NCI-H2196 treated with DMSO at 0.1 percent for 48 hours (cell line): ENCODE results near the gene RASSF4.
A peak's percentile ranks its signal among the peaks of the same experiment; 100 is the strongest.
"Not testable (repeated sequence)": the region's sequence is repeated elsewhere in the genome, so short reads cannot be mapped to it uniquely, and the experiment has no call there.

Experiments used
- DNase-seq: peaks from one replicate; lab custom pipeline; 2025; ENCODE audit not compliant: unreplicated experiment; lab: John Stamatoyannopoulos, UW

RASSF4 gene

GRCh38 chr10:45001381-45002148 is 42.0 kb downstream of the RASSF4 start:
- peak; percentile 50 for DNase-seq

- no peak for DNase-seq
These were observed 43.9 kb downstream of the RASSF4 start for GRCh38 chr10:45003432-45004000.

GRCh38 chr10:45004661-45005060 is 45.1 kb downstream of the RASSF4 start:
- DNase-seq: no peak

- no peak for DNase-seq
These were observed 45.7 kb downstream of the RASSF4 start for GRCh38 chr10:45005284-45005683.

- no peak for DNase-seq
These were observed 46.9 kb downstream of the RASSF4 start for GRCh38 chr10:45006276-45007030.

GRCh38 chr10:45008524-45009161 is 49.0 kb downstream of the RASSF4 start:
- DNase-seq: peak; percentile 68

- not testable (repeated sequence) for DNase-seq
These were observed 55.0 kb downstream of the RASSF4 start for GRCh38 chr10:45014557-45014956.

GRCh38 chr10:45015590-45015989 is 56.0 kb downstream of the RASSF4 start:
- DNase-seq: no peak

GRCh38 chr10:45023426-45023825 is 63.8 kb downstream of the RASSF4 start:
- no peak for DNase-seq

GRCh38 chr10:45034301-45034700 is 74.7 kb downstream of the RASSF4 start:
- no peak for DNase-seq

- no peak for DNase-seq
These were observed 76.1 kb downstream of the RASSF4 start for GRCh38 chr10:45035673-45036072.

- no peak for DNase-seq
These were observed 81.4 kb downstream of the RASSF4 start for GRCh38 chr10:45040921-45041542.

- DNase-seq: no peak
These were observed 84.7 kb downstream of the RASSF4 start for GRCh38 chr10:45044290-45044689.
